HCT116 (cell line): ENCODE data around the gene ZNF207. TPM values are rescaled to one million over a fixed set of nuclear protein-coding genes. Genes with fewer than 3 reads are reported as not detected.

Experiments
- ATAC-seq: fragments of 200-7000 bp; cut with Tn5 transposase; 2 replicates; pipeline ENCODE4 v1.9.1; 2020; ENCODE audit warnings: mild to moderate bottlenecking, moderate library complexity
- BruUV-seq: library from RNA; stranded (reverse); fragments of 400-500 nt; replicated peaks from 2 replicates; lab custom pipeline; 2021; lab: Mats Ljungman, UMichigan
- CTCF ChIA-PET: fragments of 300-600 bp; sonication (Branson Sonifier 250); formaldehyde crosslinking; loops from one replicate; lab custom pipeline; 2021; ENCODE audit warnings: antibody characterized with exemption; lab: Charles Lee
- POLR2A ChIA-PET: fragments of 300-600, 350-600 bp; sonication (Branson Sonifier 250); formaldehyde crosslinking; loops from one replicate; lab custom pipeline; 2021; ENCODE audit warnings: antibody characterized with exemption; lab: Charles Lee
- RAD21 ChIA-PET, 2 experiments: fragments of 300-600 bp; sonication (Branson Sonifier 250); formaldehyde crosslinking; loops; one replicate each; lab custom pipeline; 2023; ENCODE audit warnings: low total read pairs in 2 of 2; ENCODE audit not compliant: uncharacterized antibody in 2 of 2, unreplicated experiment in 2 of 2, low non-redundant PET in 1 of 2; lab: Charles Lee
- DNase-seq: peaks from one replicate; pipeline ENCODE4 v3.0.0-alpha.2; 2010; ENCODE audit warnings: low read depth, low spot score
- H2AFZ ChIP-seq: fragments of 200-600 bp; shearing (Covaris generic), sonication (generic); 2 replicates; pipeline ENCODE4 v1.6.1; 2017; ENCODE audit warnings: low read depth, mixed run types, mixed read lengths, antibody characterized with exemption, low read length; ENCODE audit not compliant: poor library complexity, severe bottlenecking
- H3K27ac ChIP-seq: 2 replicates; pipeline ENCODE4 v1.5.1; 2012; ENCODE audit warnings: low read depth, low read length
- H3K27me3 ChIP-seq: fragments of 200-600 bp; sonication (generic); 2 replicates; pipeline ENCODE4 v1.6.1; 2016; ENCODE audit warnings: mixed run types, low read length, mixed read lengths; ENCODE audit not compliant: insufficient read depth
- H3K36me3 ChIP-seq, 2 experiments: fragments of 200-500 bp in 1 of 2; fragments of 200-600 bp in 1 of 2; sonication (Bioruptor generic) in 1 of 2; sonication (generic) in 1 of 2; 2 replicates each; pipeline versions ENCODE4 v1.5.1 to v1.6.1; 2014 to 2016; ENCODE audit warnings: low read length in 2 of 2, inconsistent platforms in 1 of 2, mixed read lengths in 1 of 2, mixed run types in 1 of 2; ENCODE audit not compliant: insufficient read depth in 2 of 2, control insufficient read depth in 1 of 2
- H3K4me1 ChIP-seq, 2 experiments: fragments of 200-600 bp in 1 of 2; sonication (generic) in 1 of 2; 2 replicates each; pipeline versions ENCODE4 v1.5.1 to v1.6.1; 2012 to 2017; ENCODE audit warnings: low read length in 2 of 2, inconsistent platforms in 1 of 2, mild to moderate bottlenecking in 1 of 2, mixed read lengths in 1 of 2, mixed run types in 1 of 2, moderate library complexity in 1 of 2; ENCODE audit not compliant: insufficient read depth in 2 of 2, control insufficient read depth in 1 of 2
- H3K4me2 ChIP-seq: fragments of 200-600 bp; sonication (generic); 2 replicates; pipeline ENCODE4 v1.6.1; 2017; ENCODE audit warnings: mixed run types, low read length, mixed read lengths
- H3K4me3 ChIP-seq, 2 experiments: fragments of 200-600 bp in 1 of 2; sonication (generic) in 1 of 2; replicated peaks in 1 of 2; 2 replicates each; pipeline ENCODE4 v1.5.1; 2011 to 2016; ENCODE audit warnings: low read length in 2 of 2, control low read depth in 1 of 2, low read depth in 1 of 2, mild to moderate bottlenecking in 1 of 2, mixed read lengths in 1 of 2, mixed run types in 1 of 2
- H3K79me2 ChIP-seq: fragments of 200-600 bp; sonication (generic); 2 replicates; pipeline ENCODE4 v1.6.1; 2017; ENCODE audit warnings: mild to moderate bottlenecking, mixed run types, low read length, moderate library complexity, mixed read lengths; ENCODE audit not compliant: insufficient read depth
- H3K9ac ChIP-seq: fragments of 200-600 bp; sonication (generic); 2 replicates; pipeline ENCODE4 v1.6.1; 2016; ENCODE audit warnings: low read length, mixed read lengths
- H3K9me2 ChIP-seq: fragments of 200-600 bp; sonication (generic), shearing (Covaris generic); 2 replicates; pipeline ENCODE4 v1.6.1; 2017; ENCODE audit warnings: mixed run types, mild to moderate bottlenecking, moderate library complexity; ENCODE audit not compliant: insufficient read depth
- H3K9me3 ChIP-seq, 2 experiments: fragments of 200-500 bp in 1 of 2; fragments of 200-600 bp in 1 of 2; sonication (Bioruptor generic) in 1 of 2; sonication (generic) in 1 of 2; 2 replicates each; pipeline ENCODE4 v1.6.1; 2014 to 2017; ENCODE audit warnings: low read length in 2 of 2, mixed read lengths in 2 of 2, inconsistent platforms in 1 of 2, low read depth in 1 of 2, mild to moderate bottlenecking in 1 of 2, mixed run types in 1 of 2, moderate library complexity in 1 of 2; ENCODE audit not compliant: control insufficient read depth in 1 of 2, insufficient read depth in 1 of 2
- H4K20me1 ChIP-seq: fragments of 200-600 bp; sonication (generic), shearing (Covaris generic); 2 replicates; pipeline ENCODE4 v1.6.1; 2017; ENCODE audit warnings: mixed run types, mild to moderate bottlenecking, moderate library complexity; ENCODE audit not compliant: insufficient read depth
- CBX3 ChIP-seq: IDR thresholded peaks from 2 replicates; pipeline ENCODE4 v1.6.1; 2012; ENCODE audit warnings: low read depth
- CEBPB ChIP-seq: IDR thresholded peaks from 2 replicates; pipeline ENCODE4 v1.6.1; 2012; ENCODE audit warnings: low read depth
- EZH2phosphoT487 ChIP-seq: fragments of 200-600 bp; IDR thresholded peaks from 2 replicates; pipeline ENCODE4 v1.6.1; 2018; ENCODE audit warnings: antibody characterized with exemption, borderline replicate concordance
- FOSL1 ChIP-seq: IDR thresholded peaks from 2 replicates; pipeline ENCODE4 v1.6.1; 2012; ENCODE audit warnings: low read depth
- JUND ChIP-seq: IDR thresholded peaks from 2 replicates; pipeline ENCODE4 v1.6.1; 2012
- MAX ChIP-seq: IDR thresholded peaks from 2 replicates; pipeline ENCODE4 v1.6.1; 2012
- POLR2A ChIP-seq: IDR thresholded peaks from 2 replicates; pipeline ENCODE4 v1.7.0; 2011; ENCODE audit warnings: borderline replicate concordance; ENCODE audit not compliant: insufficient read depth, insufficient read length; ENCODE audit errors: extremely low read depth
- POLR2AphosphoS5 ChIP-seq: IDR thresholded peaks from 2 replicates; pipeline ENCODE4 v1.6.1; 2011; ENCODE audit warnings: mild to moderate bottlenecking, low read depth, low read length, moderate library complexity
- RAD21 ChIP-seq: IDR thresholded peaks from 2 replicates; pipeline ENCODE4 v1.6.1; 2012; ENCODE audit warnings: low read depth, mild to moderate bottlenecking
- REST ChIP-seq: IDR thresholded peaks from 2 replicates; pipeline ENCODE4 v1.6.1; 2012; ENCODE audit warnings: low read depth
- SIN3A ChIP-seq: IDR thresholded peaks from 2 replicates; pipeline ENCODE4 v1.6.1; 2012; ENCODE audit warnings: low read depth
- SP1 ChIP-seq: IDR thresholded peaks from 2 replicates; pipeline ENCODE4 v1.6.1; 2012; ENCODE audit warnings: low read depth
- SRF ChIP-seq: IDR thresholded peaks from 2 replicates; pipeline ENCODE4 v1.6.1; 2012; ENCODE audit warnings: low read depth
- TCF7L2 ChIP-seq: IDR thresholded peaks from 2 replicates; pipeline ENCODE4 v1.7.0; 2011; ENCODE audit warnings: borderline replicate concordance, inconsistent platforms; ENCODE audit not compliant: insufficient read depth, insufficient read length; ENCODE audit errors: extremely low read depth
- ZBTB33 ChIP-seq: IDR thresholded peaks from 2 replicates; pipeline ENCODE4 v1.6.1; 2011; ENCODE audit warnings: mild to moderate bottlenecking, low read length, moderate library complexity; ENCODE audit not compliant: insufficient replicate concordance; ENCODE audit errors: extremely low read depth
- ZFX ChIP-seq: fragments of 450-650 bp; IDR thresholded peaks from 2 replicates; pipeline ENCODE4 v1.6.1; 2017
- ZNF274 ChIP-seq: fragments of 200-500 bp; sonication (Bioruptor generic); IDR thresholded peaks from 2 replicates; pipeline ENCODE4 v1.6.1; 2014; ENCODE audit warnings: mild to moderate bottlenecking, low read depth, low read length, inconsistent platforms
- intact Hi-C: fragments of 100-400 bp; cut with micrococcal nuclease; formaldehyde crosslinking; loops from 2 replicates; pipeline ENCODE4 v1.10.0; 2022
- total RNA-seq: library from RNA; stranded (reverse); gene quantifications from one replicate; pipeline ENCODE4 v1.2.1, GENCODE V29; 2021; ENCODE audit not compliant: unreplicated experiment

Gene ZNF207
- total RNA-seq, 1 experiment from 2014 or later: 181 TPM

- Histone ChIP-seq H3K36me3 (peaks cover 12 to 13% of the 10 kb centered on the region in 2 experiments), H3K27ac (no peak overlapping the region), H4K20me1 (peaks cover 4% of the 10 kb centered on the region; the same call in 1 of the 2 replicates), H3K27me3 (no peaks in the 10 kb centered on the region), H3K4me3 (no peak overlapping the region), H3K79me2 (peaks cover 4% of the 10 kb centered on the region; the same call in 1 of the 2 replicates), H2AFZ (no peak overlapping the region), H3K4me1 (no peaks in the 10 kb centered on the region), H3K9me3 (no peaks in the 10 kb centered on the region), H3K9ac (no peak overlapping the region), H3K9me2 (no peaks in the 10 kb centered on the region), H3K4me2 (no peak overlapping the region)
- intact Hi-C loops: no loop called here
- ATAC-seq: no peak
- RAD21 ChIA-PET: no interaction called here
- no TSS peak for BruUV-seq
- no peak for DNase-seq
- POLR2A ChIA-PET: no interaction called here
- CTCF ChIA-PET: no interaction called here
- TF ChIP-seq MAX (no peak), RAD21 (no peak), JUND (no peak), TCF7L2 (no peak), CBX3 (no peak), SP1 (no peak), CEBPB (no peak), ZBTB33 (no peak), REST (no peak), POLR2A (no peak), SIN3A (no peak), SRF (no peak), EZH2phosphoT487 (no peak), FOSL1 (no peak), ZFX (no peak), ZNF274 (no peak), POLR2AphosphoS5 (no peak)
Observed at GRCh38 chr17:32385121-32385520, 35.2 kb downstream of the ZNF207 start.
